ENCODE measurements around the gene C2orf80.

The C2orf80 gene

GRCh38 chr2:208195531-208195930 is 5.7 kb upstream of the C2orf80 start:
- H3K23ac ChIP-seq (ENCODE audit: low read depth, low read length, poor library complexity) = no peak overlapping the region
- no peak overlapping the region for H3K4me3 ChIP-seq (ENCODE audit: low read length in 2 of 2)
- H2AFZ ChIP-seq (ENCODE audit: low read length) = peak overlapping the region; percentile 60
- no peak for DNase-seq (ENCODE audit: low spot score)
- peaks cover 6 to 33% of the 10 kb centered on the region in 2 donors for H3K4me1 ChIP-seq (ENCODE audit: control insufficient read depth in 2 of 2, insufficient read depth in 1 of 2, low read depth in 1 of 2, low read length in 2 of 2)
- no peak overlapping the region for H3K9ac ChIP-seq (ENCODE audit: low read depth, low read length, poor library complexity)
- WGBS, 2 donors (ENCODE audit: extremely low coverage in 2 of 2, insufficient read length in 2 of 2, insufficient replicate concordance in 1 of 2) = no CpG with 5 or more reads among the region's 3 CpGs
- H3K4me2 ChIP-seq (ENCODE audit: insufficient read depth, low read length, poor library complexity, severe bottlenecking) = no peak overlapping the region
- no peak overlapping the region for H3K18ac ChIP-seq (ENCODE audit: low read length)
- H3K9me3 ChIP-seq (replicated peaks in 1 of 2; ENCODE audit: control insufficient read depth in 2 of 2, insufficient read depth in 1 of 2, low read depth in 1 of 2, low read length in 2 of 2) = no peaks in the 10 kb centered on the region
- no peaks in the 10 kb centered on the region for H3K79me1 ChIP-seq (ENCODE audit: low read depth, low read length)
- no peak overlapping the region for H2BK120ac ChIP-seq (ENCODE audit: low read depth, low read length)
- no peak overlapping the region for H2AK5ac ChIP-seq (ENCODE audit: low read depth, low read length)
- no peak overlapping the region for H2BK5ac ChIP-seq (ENCODE audit: low read length)
- no peaks in the 10 kb centered on the region for H3K36me3 ChIP-seq (replicated peaks in 1 of 2; ENCODE audit: control insufficient read depth in 2 of 2, insufficient read depth in 2 of 2, low read length in 2 of 2)
- no peaks in the 10 kb centered on the region for H3K27me3 ChIP-seq (ENCODE audit: control insufficient read depth in 3 of 3, insufficient read depth in 3 of 3, low read depth in 1 of 3, low read length in 3 of 3)
- no peak overlapping the region for H4K8ac ChIP-seq (ENCODE audit: low read depth, low read length)
- H2BK15ac ChIP-seq (ENCODE audit: low read length) = no peak overlapping the region
- no peak overlapping the region for H3K14ac ChIP-seq (ENCODE audit: low read length)
- H2BK12ac ChIP-seq (ENCODE audit: low read length) = no peak overlapping the region
- H4K91ac ChIP-seq (ENCODE audit: low read depth, low read length, poor library complexity) = no peak overlapping the region
- H3K4ac ChIP-seq (ENCODE audit: low read length) = no peak overlapping the region
- H3K27ac ChIP-seq (replicated peaks; ENCODE audit: low read length) = no peak overlapping the region

- H2AFZ ChIP-seq (ENCODE audit: low read length) = peak overlapping the region; percentile 78
- H4K91ac ChIP-seq (ENCODE audit: low read depth, low read length, poor library complexity) = no peak overlapping the region
- H2BK12ac ChIP-seq (ENCODE audit: low read length) = no peak overlapping the region
- peak overlapping the region; percentile 81 for H3K23ac ChIP-seq (ENCODE audit: low read depth, low read length, poor library complexity)
- DNase-seq (ENCODE audit: low spot score) = no peak
- H2AK5ac ChIP-seq (ENCODE audit: low read depth, low read length) = peak overlapping the region; percentile 59
- no peak overlapping the region for H3K4ac ChIP-seq (ENCODE audit: low read length)
- WGBS, 2 donors (ENCODE audit: extremely low coverage in 2 of 2, insufficient read length in 2 of 2, insufficient replicate concordance in 1 of 2) = no CpG with 5 or more reads among the region's 8 CpGs
- H2BK120ac ChIP-seq (ENCODE audit: low read depth, low read length) = no peak overlapping the region
- H3K14ac ChIP-seq (ENCODE audit: low read length) = no peak overlapping the region
- no peak overlapping the region for H2BK5ac ChIP-seq (ENCODE audit: low read length)
- no peak overlapping the region for H3K9ac ChIP-seq (ENCODE audit: low read depth, low read length, poor library complexity)
- no peaks in the 10 kb centered on the region for H3K36me3 ChIP-seq (replicated peaks in 1 of 2; ENCODE audit: control insufficient read depth in 2 of 2, insufficient read depth in 2 of 2, low read length in 2 of 2)
- H3K4me2 ChIP-seq (ENCODE audit: insufficient read depth, low read length, poor library complexity, severe bottlenecking) = no peak overlapping the region
- H3K79me1 ChIP-seq (ENCODE audit: low read depth, low read length) = no peaks in the 10 kb centered on the region
- H3K27me3 ChIP-seq (ENCODE audit: control insufficient read depth in 3 of 3, insufficient read depth in 3 of 3, low read depth in 1 of 3, low read length in 3 of 3) = no peaks in the 10 kb centered on the region
- H3K18ac ChIP-seq (ENCODE audit: low read length) = peak overlapping the region; percentile 59
- no peak overlapping the region for H2BK15ac ChIP-seq (ENCODE audit: low read length)
- no peak overlapping the region for H4K8ac ChIP-seq (ENCODE audit: low read depth, low read length)
- no peaks in the 10 kb centered on the region for H3K9me3 ChIP-seq (replicated peaks in 1 of 2; ENCODE audit: control insufficient read depth in 2 of 2, insufficient read depth in 1 of 2, low read depth in 1 of 2, low read length in 2 of 2)
- H3K4me3 ChIP-seq (ENCODE audit: low read length in 2 of 2) = no peak overlapping the region
- peaks cover 17 to 43% of the 10 kb centered on the region in 2 donors for H3K4me1 ChIP-seq (ENCODE audit: control insufficient read depth in 2 of 2, insufficient read depth in 1 of 2, low read depth in 1 of 2, low read length in 2 of 2)
- no peak overlapping the region for H3K27ac ChIP-seq (replicated peaks; ENCODE audit: low read length)
Measured at GRCh38 chr2:208192611-208193236, 2.9 kb upstream of the C2orf80 start.

DNA sequence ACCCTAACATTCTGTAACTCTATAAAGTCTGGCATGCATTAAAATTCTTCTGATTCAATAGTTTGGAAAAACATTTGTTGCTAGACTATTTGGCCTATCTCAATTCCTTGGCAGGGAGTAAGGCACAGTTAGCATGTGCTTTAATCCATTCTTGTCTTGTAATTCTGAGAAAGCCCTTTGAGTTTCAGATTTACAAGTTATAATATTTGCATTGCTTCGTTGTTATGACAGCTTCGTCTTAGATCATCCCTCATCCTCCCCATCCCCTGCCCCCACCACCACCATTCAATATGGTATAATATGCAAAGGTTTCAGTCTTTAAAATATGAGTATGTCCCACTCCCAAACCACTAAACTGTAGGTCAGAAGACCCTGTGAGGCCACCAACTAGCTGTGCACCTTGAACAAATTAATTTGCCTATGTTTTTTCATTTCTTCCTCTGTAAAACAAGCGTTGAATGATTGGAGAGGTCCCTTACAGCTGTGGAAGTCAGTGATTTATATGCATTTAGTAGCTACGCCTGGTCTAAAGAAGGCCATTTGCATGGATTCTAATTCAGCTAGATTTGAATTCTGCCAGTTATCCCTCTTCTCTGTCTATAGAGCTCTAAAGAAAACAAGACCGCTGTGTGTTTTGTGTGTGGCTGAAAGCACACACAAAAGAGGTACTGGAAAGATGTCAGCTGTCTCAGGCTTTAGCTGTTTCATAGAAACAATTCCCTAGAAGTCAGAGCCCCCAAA is 591 bp downstream of the C2orf80 start:
- Histone ChIP-seq H3K36me3 (replicated peaks in 1 of 2; ENCODE audit: control insufficient read depth in 2 of 2, insufficient read depth in 2 of 2, low read length in 2 of 2) (no peaks in the 10 kb centered on the region), H2BK12ac (ENCODE audit: low read length) (no peak overlapping the region), H3K18ac (ENCODE audit: low read length) (no peak overlapping the region), H3K4me2 (ENCODE audit: insufficient read depth, low read length, poor library complexity, severe bottlenecking) (peak overlapping the region; percentile 34), H3K9me3 (replicated peaks in 1 of 2; ENCODE audit: control insufficient read depth in 2 of 2, insufficient read depth in 1 of 2, low read depth in 1 of 2, low read length in 2 of 2) (no peaks in the 10 kb centered on the region), H2AK5ac (ENCODE audit: low read depth, low read length) (no peak overlapping the region), H4K8ac (ENCODE audit: low read depth, low read length) (no peak overlapping the region), H3K4me1 (ENCODE audit: control insufficient read depth in 2 of 2, insufficient read depth in 1 of 2, low read depth in 1 of 2, low read length in 2 of 2) (peaks cover 17 to 53% of the 10 kb centered on the region in 2 donors), H3K4ac (ENCODE audit: low read length) (no peak overlapping the region), H4K91ac (ENCODE audit: low read depth, low read length, poor library complexity) (no peak overlapping the region), H3K27me3 (ENCODE audit: control insufficient read depth in 3 of 3, insufficient read depth in 3 of 3, low read depth in 1 of 3, low read length in 3 of 3) (no peaks in the 10 kb centered on the region), H3K27ac (replicated peaks; ENCODE audit: low read length) (peak overlapping the region; percentile 84), H2BK120ac (ENCODE audit: low read depth, low read length) (no peak overlapping the region), H3K9ac (ENCODE audit: low read depth, low read length, poor library complexity) (no peak overlapping the region), H3K79me1 (ENCODE audit: low read depth, low read length) (no peaks in the 10 kb centered on the region), H3K14ac (ENCODE audit: low read length) (no peak overlapping the region), H3K23ac (ENCODE audit: low read depth, low read length, poor library complexity) (no peak overlapping the region), H2AFZ (ENCODE audit: low read length) (peak overlapping the region; percentile 69), H2BK5ac (ENCODE audit: low read length) (no peak overlapping the region), H3K4me3 (ENCODE audit: low read length in 2 of 2) (peak overlapping the region in 1 of 2 donors; percentile 37), H2BK15ac (ENCODE audit: low read length) (no peak overlapping the region)
- WGBS, 2 donors (ENCODE audit: extremely low coverage in 2 of 2, insufficient read length in 2 of 2, insufficient replicate concordance in 1 of 2) = no CpG with 5 or more reads among the region's 5 CpGs
- peak; percentile 47 for DNase-seq (ENCODE audit: low spot score)

- Histone ChIP-seq H4K8ac (ENCODE audit: low read depth, low read length) (no peak overlapping the region), H3K23ac (ENCODE audit: low read depth, low read length, poor library complexity) (no peak overlapping the region), H3K4me1 (ENCODE audit: control insufficient read depth in 2 of 2, insufficient read depth in 1 of 2, low read depth in 1 of 2, low read length in 2 of 2) (peaks cover 16 to 44% of the 10 kb centered on the region in 2 donors), H3K4me3 (ENCODE audit: low read length in 2 of 2) (no peak overlapping the region), H2AK5ac (ENCODE audit: low read depth, low read length) (no peak overlapping the region), H3K27me3 (ENCODE audit: control insufficient read depth in 3 of 3, insufficient read depth in 3 of 3, low read depth in 1 of 3, low read length in 3 of 3) (no peaks in the 10 kb centered on the region), H2BK15ac (ENCODE audit: low read length) (no peak overlapping the region), H3K4me2 (ENCODE audit: insufficient read depth, low read length, poor library complexity, severe bottlenecking) (no peak overlapping the region), H3K4ac (ENCODE audit: low read length) (no peak overlapping the region), H3K9ac (ENCODE audit: low read depth, low read length, poor library complexity) (no peak overlapping the region), H4K91ac (ENCODE audit: low read depth, low read length, poor library complexity) (no peak overlapping the region), H3K18ac (ENCODE audit: low read length) (no peak overlapping the region), H3K27ac (replicated peaks; ENCODE audit: low read length) (no peak overlapping the region), H3K36me3 (replicated peaks in 1 of 2; ENCODE audit: control insufficient read depth in 2 of 2, insufficient read depth in 2 of 2, low read length in 2 of 2) (no peaks in the 10 kb centered on the region), H3K9me3 (replicated peaks in 1 of 2; ENCODE audit: control insufficient read depth in 2 of 2, insufficient read depth in 1 of 2, low read depth in 1 of 2, low read length in 2 of 2) (no peaks in the 10 kb centered on the region), H2BK5ac (ENCODE audit: low read length) (no peak overlapping the region), H2AFZ (ENCODE audit: low read length) (peak overlapping the region; percentile 36), H3K14ac (ENCODE audit: low read length) (no peak overlapping the region), H2BK12ac (ENCODE audit: low read length) (no peak overlapping the region), H3K79me1 (ENCODE audit: low read depth, low read length) (no peaks in the 10 kb centered on the region), H2BK120ac (ENCODE audit: low read depth, low read length) (no peak overlapping the region)
- no CpG with 5 or more reads among the region's 2 CpGs for WGBS, 2 donors (ENCODE audit: extremely low coverage in 2 of 2, insufficient read length in 2 of 2, insufficient replicate concordance in 1 of 2)
- no peak for DNase-seq (ENCODE audit: low spot score)
Measured at GRCh38 chr2:208186893-208187292, 2.9 kb downstream of the C2orf80 start.

All from neuronal stem cell (in vitro differentiated cells).